Hematopoietic multipotent progenitor cell treated with erythropoietin and hydrocortisone succinate and interleukin-3 and kit ligand, for 8 days (in vitro differentiated cells): Measurements from ENCODE around the gene FAM3C.
"Not testable (repeated sequence)": the region's sequence is repeated elsewhere in the genome, so short reads cannot be mapped to it uniquely, and the experiment has no call there.

Experiments
- DNase-seq: peaks from one replicate; pipeline ENCODE4 v3.0.0-alpha.2; 2015

The FAM3C gene

DNA sequence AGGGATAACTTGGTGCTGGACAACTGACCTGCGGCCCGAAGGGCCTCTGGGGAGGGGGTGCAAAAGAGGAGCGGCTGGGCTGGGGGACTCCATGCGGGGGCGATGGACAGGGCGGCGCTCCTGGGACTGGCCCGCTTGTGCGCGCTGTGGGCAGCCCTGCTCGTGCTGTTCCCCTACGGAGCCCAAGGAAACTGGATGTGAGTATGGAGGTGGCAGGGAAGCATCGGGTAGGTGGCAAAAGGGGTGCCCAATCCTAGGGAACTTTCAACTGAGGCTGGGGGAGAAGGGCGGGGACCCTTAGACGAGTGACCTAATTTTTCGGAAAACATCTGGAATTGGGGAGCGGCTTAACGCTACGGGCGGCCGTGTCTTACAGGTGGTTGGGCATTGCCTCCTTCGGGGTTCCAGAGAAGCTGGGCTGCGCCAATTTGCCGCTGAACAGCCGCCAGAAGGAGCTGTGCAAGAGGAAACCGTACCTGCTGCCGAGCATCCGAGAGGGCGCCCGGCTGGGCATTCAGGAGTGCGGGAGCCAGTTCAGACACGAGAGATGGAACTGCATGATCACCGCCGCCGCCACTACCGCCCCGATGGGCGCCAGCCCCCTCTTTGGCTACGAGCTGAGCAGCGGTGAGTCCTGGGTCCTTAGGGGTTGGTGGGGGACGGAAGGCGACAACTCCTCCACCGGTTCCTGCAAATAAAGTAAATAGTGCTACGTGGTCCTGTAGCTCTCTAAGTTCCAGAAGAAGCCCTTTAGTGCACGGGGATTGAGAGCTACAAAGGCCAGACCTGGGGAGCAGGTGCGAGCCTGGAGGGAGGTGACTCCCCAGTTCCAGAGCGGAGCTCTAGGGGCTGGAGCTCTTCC lies 66.7 kb downstream of the FAM3C start:
- DNase-seq, result peak; percentile 12

DNA sequence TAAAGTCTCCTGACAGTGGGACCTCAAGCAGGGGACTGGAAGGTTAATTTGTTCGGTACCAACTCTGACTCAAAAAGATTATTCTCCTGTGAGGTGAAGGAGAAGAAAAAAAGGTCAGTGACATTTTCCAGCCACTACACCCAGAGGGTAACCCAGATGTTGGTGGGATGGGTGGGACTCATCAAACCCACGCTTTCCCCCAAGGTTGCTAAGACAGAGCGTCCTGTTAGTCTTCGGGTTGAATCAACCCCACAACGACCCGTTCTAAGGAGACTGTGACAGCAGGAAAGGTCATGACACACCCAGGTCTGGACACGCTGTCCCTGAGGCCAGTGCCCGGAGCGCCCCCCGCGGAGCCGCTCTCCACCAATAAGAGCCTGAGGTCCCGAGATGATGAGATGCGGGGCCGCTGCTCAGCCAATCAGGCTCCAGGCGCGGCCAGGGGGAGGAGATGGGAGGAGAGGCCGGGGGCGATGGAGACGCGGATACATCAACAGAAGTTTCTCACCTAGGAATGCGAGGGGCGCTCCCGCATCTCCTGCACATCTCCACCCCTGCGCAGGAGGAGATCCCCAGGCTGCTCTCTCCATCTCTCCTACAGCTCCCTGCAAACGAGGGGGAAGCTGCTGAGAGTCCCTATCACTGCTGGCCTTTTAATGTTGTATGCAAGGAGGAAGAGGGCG lies 67.5 kb downstream of the FAM3C start, which contains the start of gene WNT16:
TSS of gene WNT16 (plus strand) at position 493 of the 683 bp plus-strand sequence. CDS start 293 bp downstream, outside the sequence.
- DNase-seq, result no peak

DNA sequence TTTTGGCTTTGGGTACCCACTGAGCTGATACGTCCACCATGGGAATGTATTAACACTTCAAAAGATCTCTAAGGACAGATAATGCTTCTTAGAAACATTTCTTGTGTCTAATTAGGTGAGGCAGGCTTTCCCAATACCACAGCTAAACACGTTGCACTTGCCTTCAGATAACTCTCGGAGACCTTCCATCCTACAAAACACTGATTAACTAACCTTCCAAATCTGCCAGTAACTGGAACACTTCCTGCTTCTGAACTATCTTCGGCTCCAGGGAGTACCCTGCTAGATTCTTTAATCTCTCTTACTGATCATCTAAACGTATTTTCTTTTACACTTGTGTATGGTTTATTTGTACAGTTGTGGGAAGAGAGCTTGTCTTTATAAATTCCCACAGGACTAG lies 68.4 kb downstream of the FAM3C start:
- DNase-seq, result no peak

DNA sequence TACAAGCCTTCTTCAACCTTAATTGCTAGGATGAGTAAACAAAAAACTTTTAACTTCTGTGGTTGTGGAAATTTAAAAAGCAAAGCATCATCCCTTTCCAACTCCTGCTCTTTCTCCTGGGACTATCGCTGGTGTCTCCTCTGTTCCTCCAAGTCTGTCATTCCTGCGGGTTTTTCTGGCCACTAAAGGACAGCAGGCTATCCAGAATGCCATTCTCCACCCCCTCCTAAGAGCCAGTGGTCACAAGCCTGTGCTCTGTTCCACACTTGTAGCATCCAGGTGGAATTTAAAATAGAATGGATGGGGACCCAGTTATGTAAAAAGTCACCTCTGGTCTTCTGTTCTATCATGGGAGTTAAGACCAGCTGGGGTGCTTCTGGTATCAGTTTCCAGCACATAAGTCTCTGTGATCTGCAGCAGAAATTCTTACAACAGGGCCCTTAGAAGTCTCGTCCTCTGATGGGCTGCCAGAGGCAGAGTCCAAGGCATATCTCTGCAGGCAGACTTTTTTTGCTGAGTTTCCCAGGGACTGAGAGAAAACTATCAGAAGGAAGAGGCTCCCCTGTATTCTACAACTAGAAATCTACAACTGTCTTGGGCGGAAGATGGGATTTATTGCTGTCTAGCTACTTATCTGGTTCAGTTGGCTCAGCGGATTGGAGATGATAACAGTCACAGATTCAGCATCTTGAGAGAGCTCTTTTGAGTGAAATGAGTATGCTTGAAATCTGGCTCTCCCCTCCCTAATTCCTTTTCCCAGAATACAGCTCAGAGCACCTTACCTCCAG lies 72.4 kb downstream of the FAM3C start:
- no peak for DNase-seq

DNA sequence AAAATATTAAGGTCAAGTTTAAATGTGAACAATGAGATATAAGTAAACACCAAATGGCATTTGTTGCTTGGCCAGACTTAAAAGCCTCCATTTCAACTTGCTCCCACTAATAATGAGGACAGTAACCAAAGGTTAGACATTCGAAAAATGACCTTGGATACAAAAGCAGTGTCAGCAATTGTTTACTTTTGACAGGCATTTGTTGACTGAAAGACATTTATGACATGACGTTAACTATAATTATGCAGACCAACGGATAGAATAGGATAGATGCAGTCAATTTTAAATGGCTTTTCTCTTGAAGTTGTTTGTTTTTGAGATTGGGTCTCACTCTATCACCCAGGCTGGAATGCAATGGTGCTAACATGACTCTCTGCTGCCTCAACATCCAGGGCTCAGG lies 73.6 kb downstream of the FAM3C start:
- no peak for DNase-seq

DNA sequence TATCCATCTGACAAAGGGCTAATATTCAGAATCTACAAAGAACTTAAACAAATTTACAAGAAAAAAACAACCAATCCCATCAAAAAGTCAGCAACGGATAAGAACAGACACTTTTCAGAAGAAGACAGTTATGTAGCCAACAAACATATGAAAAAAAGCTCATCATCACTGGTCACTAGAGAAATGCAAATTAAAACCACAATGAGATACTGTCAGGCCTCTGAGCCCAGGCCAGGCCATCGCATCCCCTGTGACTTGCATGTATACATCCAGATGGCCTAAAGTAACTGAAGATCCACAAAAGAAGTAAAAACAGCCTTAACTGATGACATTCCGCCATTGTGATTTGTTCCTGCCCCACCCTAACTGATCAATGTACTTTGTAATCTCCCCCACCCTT lies 80.9 kb downstream of the FAM3C start:
- not testable (repeated sequence) for DNase-seq

DNA sequence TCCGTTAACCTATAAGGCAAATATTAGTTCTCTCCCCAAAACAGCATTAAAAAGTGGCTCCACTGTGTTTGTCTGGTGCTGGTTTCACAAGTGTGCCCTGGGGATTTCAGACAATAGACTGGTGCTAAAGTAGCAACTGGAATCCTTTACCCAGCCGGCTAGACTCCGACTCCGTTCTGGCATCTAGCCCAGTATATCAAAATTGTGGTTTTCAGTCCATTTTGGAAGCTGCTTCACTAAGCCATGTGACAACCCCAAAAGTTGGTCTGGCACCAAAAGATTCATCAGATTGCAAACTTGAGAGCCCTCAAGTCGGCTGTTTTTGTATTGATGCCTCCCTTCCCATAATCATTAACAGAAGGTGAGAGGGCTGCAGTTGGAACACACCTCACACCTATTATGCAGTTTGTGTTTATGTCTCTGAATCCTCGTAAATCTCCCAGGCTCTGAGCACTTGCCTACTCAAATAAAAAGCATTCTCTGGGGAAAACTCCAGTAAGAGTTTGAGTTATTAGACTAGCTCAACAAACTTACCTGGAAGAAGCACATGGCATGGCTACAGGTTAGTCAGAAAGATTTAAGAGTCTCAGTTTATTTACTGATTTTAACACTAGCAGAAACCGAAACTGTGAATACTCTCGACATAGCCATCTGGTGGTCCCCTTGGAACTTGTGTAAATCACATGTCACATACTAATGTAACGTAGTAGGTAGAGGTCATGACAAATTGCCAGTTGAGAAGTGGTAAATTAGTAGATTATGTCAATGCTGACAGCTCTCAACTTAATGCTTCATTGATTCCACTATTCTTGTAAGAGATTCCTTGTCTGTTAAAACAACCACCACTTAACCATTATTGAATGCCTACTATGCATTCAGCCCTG lies 82.1 kb downstream of the FAM3C start:
- DNase-seq, result peak; percentile 6

DNA sequence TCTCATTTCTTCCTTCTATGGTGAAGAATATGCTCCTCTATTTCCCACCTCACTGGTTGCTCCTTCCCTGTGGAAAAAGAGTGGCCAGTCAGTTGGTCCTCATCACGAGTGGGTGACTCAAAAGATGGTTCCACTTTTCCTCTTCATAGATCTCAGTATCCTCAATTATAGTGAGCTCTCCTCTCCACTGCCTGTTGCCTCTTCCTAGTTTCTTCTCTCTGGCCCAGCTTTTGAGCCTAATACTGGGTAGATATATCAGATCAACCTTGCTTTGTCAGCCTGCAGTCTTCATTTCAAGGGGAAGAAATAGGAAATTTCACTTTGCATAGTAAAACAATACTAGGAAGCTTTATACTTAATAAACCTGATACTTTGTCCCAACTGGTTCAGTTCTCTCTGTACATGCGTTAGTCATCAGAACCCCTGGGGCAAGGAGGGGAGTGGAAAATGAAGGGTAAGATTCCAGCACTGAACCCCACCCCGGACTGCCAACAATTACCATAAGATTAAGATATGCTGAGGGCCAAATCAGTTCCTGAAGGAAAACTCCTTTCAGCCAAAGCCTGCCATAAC lies 82.8 kb downstream of the FAM3C start:
- no peak for DNase-seq

DNA sequence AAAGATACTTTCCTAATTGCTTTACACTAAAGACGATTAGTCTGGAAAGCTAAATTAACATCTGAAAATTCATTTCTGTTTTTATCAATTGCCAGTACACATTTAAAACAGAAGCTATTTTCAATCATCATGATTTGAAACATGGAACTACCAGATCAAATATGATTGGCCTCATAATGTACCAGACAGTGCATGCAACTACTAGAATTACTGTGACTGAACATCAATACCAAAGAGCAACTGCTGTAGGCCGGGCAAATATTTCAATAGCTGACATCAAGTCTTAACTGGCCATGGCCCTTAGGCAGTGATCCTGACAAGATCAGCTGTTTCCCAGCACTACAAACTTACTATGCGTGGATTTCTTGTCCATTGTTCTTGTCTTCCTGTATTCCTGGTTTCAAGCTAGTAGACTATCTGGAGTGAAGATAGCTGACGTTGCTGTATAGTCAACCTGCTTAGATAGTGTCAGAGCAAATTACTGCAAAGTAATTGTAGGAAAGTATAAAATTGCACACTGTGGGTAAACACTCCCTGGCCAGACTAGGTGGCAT lies 89.0 kb downstream of the FAM3C start:
- no peak for DNase-seq

DNA sequence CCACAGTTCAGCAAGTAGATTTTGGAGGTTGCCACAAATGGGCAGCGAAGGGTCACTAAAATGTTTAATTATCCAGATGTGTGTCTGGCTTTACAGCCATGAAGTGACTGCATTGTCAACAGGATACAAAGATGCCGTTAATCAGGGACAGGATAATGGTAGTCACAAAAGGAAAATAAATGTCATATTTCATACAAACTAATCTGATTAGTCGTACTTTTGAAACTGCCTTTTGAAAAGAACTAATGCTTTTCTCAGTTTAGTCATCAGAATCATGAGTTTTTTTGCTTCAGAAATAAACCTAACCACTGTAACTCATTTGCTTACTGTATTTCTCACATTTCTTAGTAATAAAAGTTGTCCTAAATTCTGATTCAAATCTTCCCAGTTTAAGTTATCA lies 89.5 kb downstream of the FAM3C start:
- DNase-seq, result no peak

DNA sequence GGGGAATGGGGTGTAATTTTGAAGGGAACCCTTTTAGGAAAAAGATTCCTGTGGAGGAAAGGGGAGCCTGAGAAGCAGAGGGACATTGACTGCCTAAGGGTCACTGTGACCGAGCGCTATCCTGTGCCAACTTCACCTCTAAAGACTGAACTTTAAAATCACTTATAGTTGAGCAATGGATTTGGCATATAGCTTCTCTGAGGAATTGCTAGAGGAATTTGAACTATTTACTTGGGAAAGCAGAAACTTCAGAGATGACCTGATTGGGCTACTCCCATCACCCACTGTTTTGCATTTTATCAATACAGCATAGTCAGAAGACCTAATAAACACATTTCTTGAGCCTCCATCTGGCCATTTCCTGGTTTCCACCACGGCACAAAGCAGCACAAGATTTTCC lies 91.0 kb downstream of the FAM3C start:
- no peak for DNase-seq

DNA sequence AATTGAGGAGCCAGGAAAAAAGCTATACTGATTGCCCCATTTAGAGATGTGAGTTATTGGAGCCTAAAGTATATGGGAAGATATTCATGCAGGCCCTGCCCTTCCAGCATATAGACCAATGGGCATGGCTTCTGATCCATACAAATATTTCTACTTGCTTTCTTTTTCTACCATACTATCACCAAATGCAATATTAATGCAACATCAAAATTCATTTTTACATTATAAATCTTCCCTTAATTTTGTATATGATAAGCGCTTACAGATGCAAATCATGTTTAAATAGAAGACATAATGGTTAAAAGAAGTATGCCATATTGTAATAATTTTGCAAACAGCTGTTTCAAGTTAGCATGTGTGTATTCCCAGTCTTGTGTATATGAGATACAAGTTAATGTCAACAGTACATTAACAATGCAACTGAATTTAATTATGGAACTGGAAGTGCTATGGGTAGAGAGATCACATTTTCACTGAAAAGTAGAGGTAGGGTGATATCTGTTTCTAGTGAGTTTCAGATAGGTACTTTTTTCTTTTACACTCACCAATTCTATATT lies 91.9 kb downstream of the FAM3C start:
- DNase-seq, result no peak

DNA sequence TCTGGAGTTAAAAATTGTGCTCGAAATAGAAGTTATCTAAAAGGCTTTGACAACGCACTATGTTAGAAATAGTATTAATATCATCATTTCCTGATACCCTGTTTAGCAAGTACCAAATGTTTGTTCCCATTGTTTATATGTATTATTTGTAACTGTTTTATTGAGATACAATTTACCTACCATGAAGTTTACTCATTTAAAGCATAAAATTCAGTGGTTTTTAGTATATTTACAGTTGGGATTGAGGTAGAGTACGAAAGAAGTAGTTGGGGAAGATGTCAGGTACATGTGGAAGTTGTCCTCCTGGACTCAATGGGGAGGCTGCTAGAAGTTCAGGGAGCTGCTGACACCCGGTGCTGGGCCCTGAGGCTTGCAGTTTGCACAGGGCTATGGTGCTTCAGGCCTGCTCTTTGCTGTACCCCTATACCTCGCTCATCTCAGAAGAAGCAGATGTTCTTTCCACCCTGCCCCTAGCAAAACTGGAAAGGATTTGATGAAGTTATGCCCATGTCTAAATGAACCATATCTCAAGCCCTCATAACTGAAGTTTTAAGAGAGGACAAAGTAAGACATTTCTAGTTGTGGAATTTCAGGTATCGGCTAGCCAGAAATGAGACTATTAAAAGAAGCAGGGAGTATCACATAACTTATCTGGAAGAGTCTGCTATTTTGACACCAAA lies 92.5 kb downstream of the FAM3C start:
- DNase-seq, result no peak

DNA sequence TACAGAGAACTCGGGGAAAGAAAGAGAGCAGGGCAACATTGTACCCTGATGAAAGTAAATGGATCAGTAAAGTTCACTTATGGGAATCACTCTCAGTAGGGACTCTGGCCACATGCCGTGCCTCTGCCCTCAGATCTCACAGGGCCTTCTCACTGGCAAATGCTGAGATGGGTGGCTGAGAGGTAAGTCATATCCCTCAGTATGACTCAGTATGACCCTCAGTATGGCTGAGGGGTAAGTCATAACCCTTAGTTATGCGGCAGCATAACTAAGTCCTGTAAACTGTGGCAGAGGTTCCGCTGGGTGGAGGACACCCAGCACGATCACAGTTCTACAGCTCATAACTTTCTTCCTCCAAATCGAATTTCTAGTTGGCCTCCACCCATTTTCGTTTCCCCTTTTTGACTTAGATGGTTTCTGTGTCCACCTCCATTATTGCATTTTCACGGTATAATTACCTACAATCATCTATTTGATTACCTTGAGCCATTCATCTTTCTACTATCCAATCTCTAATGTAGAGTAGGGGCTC lies 93.8 kb downstream of the FAM3C start:
- DNase-seq, result no peak

DNA sequence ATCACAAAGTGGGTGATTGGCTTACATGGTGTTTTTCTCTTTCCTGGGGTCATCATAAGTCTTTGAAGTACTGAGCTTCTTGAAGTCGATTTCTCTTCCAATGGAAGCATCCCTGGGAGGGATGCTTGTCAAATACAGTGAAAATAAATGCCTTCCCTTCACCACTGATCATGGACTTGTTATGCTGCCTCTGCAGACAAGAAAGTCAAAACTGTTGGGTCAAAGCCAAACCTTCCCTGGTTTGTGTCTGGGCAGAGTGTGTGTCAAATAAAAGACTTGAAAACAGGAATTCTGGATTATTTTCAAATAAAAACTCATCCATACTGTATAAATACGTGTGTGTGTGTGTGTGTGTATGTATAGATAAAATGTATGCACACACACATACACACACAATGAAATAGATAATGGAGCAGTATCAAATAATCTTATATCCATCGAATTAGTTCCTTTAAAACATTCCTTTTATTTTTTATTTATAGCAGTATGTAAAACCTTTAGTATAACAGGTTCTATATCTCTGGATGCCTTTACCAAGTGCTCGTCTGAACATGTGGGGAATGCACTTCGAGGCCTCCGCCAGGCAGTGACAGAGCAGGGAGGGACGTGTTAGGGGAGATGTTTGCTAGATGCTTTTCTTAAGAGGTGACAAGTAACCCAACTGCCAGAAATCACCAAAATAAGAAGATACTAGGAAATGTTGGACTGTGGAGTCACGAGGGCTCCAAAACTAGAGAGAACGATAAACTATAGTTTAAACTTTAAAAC lies 94.5 kb downstream of the FAM3C start:
- DNase-seq, result no peak

DNA sequence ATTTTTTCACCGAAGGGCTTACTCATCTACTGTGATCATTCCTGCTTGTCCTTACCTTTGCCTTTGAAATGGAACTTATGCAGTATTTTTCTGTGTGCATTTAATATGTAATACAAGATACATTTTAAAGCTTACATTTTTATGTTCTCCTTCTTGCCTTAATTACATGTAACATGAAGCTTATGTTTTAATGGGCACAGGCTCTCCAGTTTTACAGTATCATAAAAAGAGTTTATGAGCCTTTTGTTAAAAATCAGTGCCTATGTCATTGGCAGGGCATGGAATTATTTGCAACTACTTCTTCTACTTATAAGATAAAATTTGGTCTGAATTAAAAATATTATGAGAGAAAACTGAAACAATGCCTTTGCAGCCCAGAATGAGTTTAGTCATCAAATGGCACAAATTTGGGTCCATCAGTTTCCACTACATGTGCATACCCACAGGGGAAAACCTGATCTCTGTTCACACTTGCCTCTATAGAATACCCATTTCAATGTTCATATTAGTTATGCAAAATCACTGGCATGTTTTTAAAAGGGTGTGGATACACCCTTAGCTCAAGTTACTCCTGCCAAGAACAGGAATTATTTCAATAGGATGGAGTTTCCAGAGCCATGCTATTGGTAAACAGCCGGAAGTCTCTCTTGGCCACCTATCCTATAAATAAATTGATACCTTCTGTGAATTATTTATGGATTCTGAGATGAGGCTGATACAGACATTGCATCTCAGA lies 95.3 kb downstream of the FAM3C start:
- DNase-seq, result no peak
